ENCODE measurements around the gene MUC5B. TPM values are rescaled to one million over a fixed set of nuclear protein-coding genes. Genes with fewer than 3 reads are reported as not detected.

The MUC5B gene
- total RNA-seq, 1 experiment from 2014 or later: not detected

- CTCF ChIA-PET: interaction anchor here (0.7 to 1.4 kb wide), 5 partner anchors 307 to 775 kb away, joined by 3 to 6 read pairs (median 5); no protein-coding TSS in a partner anchor
These were observed 18.3 kb upstream of the MUC5B start for GRCh38 chr11:1204381-1205101.

GRCh38 chr11:1205121-1205986, 17.5 kb upstream of the MUC5B start:
- ChIA-PET POLR2A (interaction anchor here (1.1 kb wide), 1 partner anchor 57 kb away, joined by 3 read pairs; no protein-coding TSS in a partner anchor), CTCF (interaction anchor here (0.8 to 1.4 kb wide), 3 partner anchors 310 to 701 kb away, joined by 3 to 6 read pairs (median 6); no protein-coding TSS in a partner anchor)
- intact Hi-C loops (cut with micrococcal nuclease): loop anchor here (10.0 kb wide), 1 partner anchor 91 kb away; no protein-coding TSS in a partner anchor
- H3K27ac Mint-ChIP-seq (ENCODE audit: low read depth, unreplicated experiment): no peak overlapping the region
- BruUV-seq (replicated peaks): no TSS peak
- H3K4me1 Mint-ChIP-seq (ENCODE audit: insufficient read depth, unreplicated experiment): no peaks in the 10 kb centered on the region
- H3K27me3 Mint-ChIP-seq (ENCODE audit: insufficient read depth, unreplicated experiment): no peaks in the 10 kb centered on the region
- H3K9me3 Mint-ChIP-seq (ENCODE audit: unreplicated experiment): no peaks in the 10 kb centered on the region
- no peak for TF ChIP-seq CTCF (IDR thresholded peaks at IDR 0.05; ENCODE audit: unreplicated experiment)
- H3K36me3 Mint-ChIP-seq (ENCODE audit: insufficient read depth, unreplicated experiment): no peaks in the 10 kb centered on the region
- H3K4me3 Mint-ChIP-seq (ENCODE audit: unreplicated experiment): no peak overlapping the region
- no peak for DNase-seq (ENCODE audit: unreplicated experiment)

More at GRCh38 chr11:1204381-1205101, 18.3 kb upstream of the MUC5B start:
- H3K36me3 Mint-ChIP-seq (ENCODE audit: insufficient read depth, unreplicated experiment): no peaks in the 10 kb centered on the region
- no peaks in the 10 kb centered on the region for H3K27me3 Mint-ChIP-seq (ENCODE audit: insufficient read depth, unreplicated experiment)
- no peak for TF ChIP-seq CTCF (IDR thresholded peaks at IDR 0.05; ENCODE audit: unreplicated experiment)
- intact Hi-C loops (cut with micrococcal nuclease): loop anchor here (5.0 to 10.0 kb wide), 2 partner anchors 90 to 103 kb away; partner anchors contain the start of gene TOLLIP
- POLR2A ChIA-PET: interaction anchor here (1.1 kb wide), 1 partner anchor 57 kb away, joined by 3 read pairs; no protein-coding TSS in a partner anchor
- H3K27ac Mint-ChIP-seq (ENCODE audit: low read depth, unreplicated experiment): no peak overlapping the region
- no peak for DNase-seq (ENCODE audit: unreplicated experiment)
- BruUV-seq (replicated peaks): no TSS peak
- H3K4me3 Mint-ChIP-seq (ENCODE audit: unreplicated experiment): no peak overlapping the region
- no peaks in the 10 kb centered on the region for H3K4me1 Mint-ChIP-seq (ENCODE audit: insufficient read depth, unreplicated experiment)
- H3K9me3 Mint-ChIP-seq (ENCODE audit: unreplicated experiment): no peaks in the 10 kb centered on the region

- no TSS peak for BruUV-seq (replicated peaks)
- no peak for TF ChIP-seq CTCF (IDR thresholded peaks at IDR 0.05; ENCODE audit: unreplicated experiment)
- ChIA-PET CTCF (no interaction called here), POLR2A (no interaction called here)
- H3K4me3 Mint-ChIP-seq (ENCODE audit: unreplicated experiment): no peak overlapping the region
- DNase-seq (ENCODE audit: unreplicated experiment): no peak
- no peaks in the 10 kb centered on the region for H3K36me3 Mint-ChIP-seq (ENCODE audit: insufficient read depth, unreplicated experiment)
- no peak overlapping the region for H3K27ac Mint-ChIP-seq (ENCODE audit: low read depth, unreplicated experiment)
- H3K9me3 Mint-ChIP-seq (ENCODE audit: unreplicated experiment): no peaks in the 10 kb centered on the region
- no peaks in the 10 kb centered on the region for H3K4me1 Mint-ChIP-seq (ENCODE audit: insufficient read depth, unreplicated experiment)
- H3K27me3 Mint-ChIP-seq (ENCODE audit: insufficient read depth, unreplicated experiment): peaks cover 4% of the 10 kb centered on the region
- intact Hi-C loops (cut with micrococcal nuclease): loop anchor here (10.0 kb wide), 1 partner anchor 91 kb away; no protein-coding TSS in a partner anchor
These were observed 16.9 kb upstream of the MUC5B start for GRCh38 chr11:1205987-1206331.

Data from MCF 10A (cell line).